Inflammatory macrophage (primary cell): ENCODE data around the gene RBM17.
A peak's percentile ranks its signal among the peaks of the same experiment; 100 is the strongest.
"Not testable (repeated sequence)": the region's sequence is repeated elsewhere in the genome, so short reads cannot be mapped to it uniquely, and the experiment has no call there.

Experiments
- DNase-seq, 2 donors: peaks; one replicate each; pipeline ENCODE4 v3.0.0-alpha.2; 2020 to 2022

The RBM17 gene

GRCh38 chr10:6080417-6080973 is 8.3 kb upstream of the RBM17 start:
- no peak for DNase-seq

GRCh38 chr10:6082496-6083395 is 6.1 kb upstream of the RBM17 start:
- DNase-seq, result no peak

- no peak for DNase-seq
Observed at GRCh38 chr10:6083523-6084475, 5.0 kb upstream of the RBM17 start.

GRCh38 chr10:6086375-6087233 is 2.2 kb upstream of the RBM17 start:
- peak; percentile 91 to 94 for DNase-seq

DNA sequence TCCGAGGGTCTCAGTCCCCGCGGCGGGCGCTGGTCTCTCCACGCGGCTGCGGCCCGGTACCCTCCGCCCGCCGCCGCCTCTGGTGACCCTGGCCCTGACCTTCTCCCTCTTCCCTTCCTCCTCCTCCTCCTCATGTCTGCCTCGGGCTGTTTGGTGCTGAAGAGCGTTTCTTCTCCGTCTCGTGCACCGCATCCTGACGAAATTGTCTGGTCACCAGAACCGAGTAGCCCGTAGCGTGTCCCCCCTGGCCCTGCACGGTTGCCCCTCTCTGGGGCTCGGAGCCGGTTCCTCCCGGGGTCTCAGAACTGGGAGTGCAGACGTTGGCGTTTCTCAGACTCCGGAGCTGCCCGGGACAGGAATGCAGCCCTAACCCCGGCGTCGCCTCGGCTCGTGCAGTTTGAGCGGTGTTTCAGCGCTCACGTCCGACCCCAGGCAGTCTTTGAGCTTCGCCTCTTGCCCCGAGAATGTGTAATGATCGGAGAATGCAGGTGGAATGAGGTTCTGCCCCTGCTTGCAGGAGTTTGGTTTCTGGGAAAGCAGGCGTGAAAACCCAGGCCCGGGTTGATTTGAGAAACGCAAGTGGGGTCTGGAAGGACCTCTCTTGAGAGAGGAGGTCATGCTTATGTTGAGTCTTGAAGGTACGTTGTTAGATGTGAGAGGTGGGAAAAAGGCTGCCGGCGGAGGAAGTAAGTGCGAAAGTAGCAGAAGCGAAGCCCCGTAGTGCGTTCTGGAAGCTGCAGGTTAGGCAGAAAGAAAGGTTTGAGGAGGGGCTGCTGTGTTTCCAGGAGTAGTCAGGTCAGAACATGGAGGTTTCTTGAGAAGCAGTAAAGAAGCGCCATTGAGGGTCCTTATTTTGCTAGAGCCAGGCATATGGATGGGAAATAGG is 743 bp downstream of the RBM17 start:
- DNase-seq, result peak in 1 of 2 donors; percentile 19

- DNase-seq, result no peak
Observed at GRCh38 chr10:6091630-6092029, 2.8 kb downstream of the RBM17 start.

DNA sequence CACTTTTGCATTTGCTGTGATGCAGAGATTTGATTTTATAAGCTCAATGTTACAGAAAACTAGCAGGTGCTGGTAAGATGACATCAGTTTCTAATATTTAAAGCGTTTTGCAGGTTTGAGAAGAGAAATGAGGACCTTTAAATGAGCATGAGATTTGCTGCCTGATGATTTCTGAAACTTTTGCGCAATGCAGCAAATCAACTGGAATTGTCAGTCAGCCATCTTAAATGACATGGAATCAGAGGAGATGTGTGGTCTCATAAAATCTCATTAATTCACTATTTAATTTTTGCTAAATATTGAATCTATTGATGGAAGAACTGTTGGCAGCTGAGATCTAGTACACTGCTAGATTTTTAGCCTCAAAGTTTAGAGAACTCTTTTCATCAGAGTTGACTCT is 3.9 kb downstream of the RBM17 start:
- DNase-seq, result peak in 1 of 2 donors; percentile 24

- DNase-seq, result no peak
Observed at GRCh38 chr10:6095810-6096570, 7.2 kb downstream of the RBM17 start.

DNA sequence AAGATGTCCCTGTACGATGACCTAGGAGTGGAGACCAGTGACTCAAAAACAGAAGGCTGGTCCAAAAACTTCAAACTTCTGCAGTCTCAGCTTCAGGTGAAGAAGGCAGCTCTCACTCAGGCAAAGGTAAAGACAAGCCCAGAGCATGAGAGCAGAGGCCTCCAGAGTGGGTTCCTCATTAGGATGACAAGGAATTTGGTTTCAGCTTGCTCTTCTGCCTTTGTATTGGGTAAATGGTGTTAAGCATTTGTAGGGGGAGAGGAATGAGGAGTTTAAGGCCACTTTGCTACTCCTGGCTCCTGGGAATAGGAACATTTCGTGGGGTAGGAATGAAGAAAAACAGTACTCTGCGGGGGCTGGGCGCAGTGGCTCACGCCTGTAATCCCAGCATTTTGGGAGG is 8.2 kb downstream of the RBM17 start:
- DNase-seq, result no peak

GRCh38 chr10:6098156-6098555 is 9.3 kb downstream of the RBM17 start:
- no peak for DNase-seq

- no peak for DNase-seq
Observed at GRCh38 chr10:6100370-6100769, 11.5 kb downstream of the RBM17 start.

DNA sequence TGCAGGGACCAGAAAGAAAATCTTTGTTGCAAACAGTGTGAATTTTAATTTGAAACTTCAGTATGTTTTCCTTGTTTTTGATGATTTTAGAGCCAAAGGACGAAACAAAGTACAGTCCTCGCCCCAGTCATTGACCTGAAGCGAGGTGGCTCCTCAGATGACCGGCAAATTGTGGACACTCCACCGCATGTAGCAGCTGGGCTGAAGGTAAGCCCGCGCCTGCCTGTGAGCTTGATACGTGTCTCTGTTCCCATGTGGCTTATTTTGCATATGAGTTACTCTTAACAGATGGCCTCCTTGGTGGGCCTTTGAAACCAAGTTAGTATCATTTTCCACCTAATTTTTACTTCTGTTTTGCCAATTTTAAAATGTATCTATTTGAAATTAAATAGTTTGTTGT is 12.3 kb downstream of the RBM17 start:
- no peak for DNase-seq

DNA sequence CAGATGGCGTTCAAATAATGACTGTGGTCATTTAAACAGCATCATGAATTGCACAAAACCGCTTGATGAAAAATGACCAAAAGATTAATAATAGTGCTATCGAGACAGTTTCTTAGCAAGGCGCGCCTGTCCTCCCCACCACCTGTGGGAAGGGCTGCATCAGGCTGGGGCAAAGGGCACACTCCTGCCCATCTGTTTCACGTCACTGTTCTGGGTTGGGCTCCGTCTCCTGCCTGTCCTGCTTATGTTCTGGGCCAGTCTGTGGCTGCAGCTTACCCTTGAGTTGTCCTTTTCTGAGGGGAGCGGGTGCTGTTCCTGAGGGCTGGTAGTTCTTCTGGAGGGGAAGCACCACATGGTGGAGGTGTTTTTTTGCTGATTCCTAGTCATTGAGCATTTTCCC is 13.3 kb downstream of the RBM17 start:
- DNase-seq, result no peak

- no peak for DNase-seq
Observed at GRCh38 chr10:6103591-6103990, 14.8 kb downstream of the RBM17 start.

GRCh38 chr10:6107616-6108015 is 18.8 kb downstream of the RBM17 start:
- not testable (repeated sequence) for DNase-seq

- no peak for DNase-seq
Observed at GRCh38 chr10:6108072-6108471, 19.2 kb downstream of the RBM17 start.

GRCh38 chr10:6108631-6109443 is 20.0 kb downstream of the RBM17 start:
- peak; percentile 36 to 66 for DNase-seq

DNA sequence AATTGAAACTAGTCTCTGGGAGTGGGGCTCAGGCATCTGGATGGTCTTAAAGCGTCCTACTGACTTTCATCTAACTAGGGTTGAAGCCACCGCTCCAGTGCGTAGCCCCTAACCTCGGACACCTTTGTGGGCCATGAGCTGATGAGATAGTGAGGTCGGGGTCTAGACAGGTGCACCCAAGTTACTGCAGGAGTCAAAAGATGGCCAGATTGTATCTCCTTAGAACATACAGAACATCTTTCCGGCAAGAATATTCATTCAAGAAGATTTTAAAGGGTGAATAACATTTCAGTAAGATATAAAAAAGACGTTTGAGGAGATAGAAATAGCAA is 20.6 kb downstream of the RBM17 start:
- DNase-seq, result no peak

GRCh38 chr10:6110136-6110535 is 21.3 kb downstream of the RBM17 start:
- DNase-seq, result no peak

DNA sequence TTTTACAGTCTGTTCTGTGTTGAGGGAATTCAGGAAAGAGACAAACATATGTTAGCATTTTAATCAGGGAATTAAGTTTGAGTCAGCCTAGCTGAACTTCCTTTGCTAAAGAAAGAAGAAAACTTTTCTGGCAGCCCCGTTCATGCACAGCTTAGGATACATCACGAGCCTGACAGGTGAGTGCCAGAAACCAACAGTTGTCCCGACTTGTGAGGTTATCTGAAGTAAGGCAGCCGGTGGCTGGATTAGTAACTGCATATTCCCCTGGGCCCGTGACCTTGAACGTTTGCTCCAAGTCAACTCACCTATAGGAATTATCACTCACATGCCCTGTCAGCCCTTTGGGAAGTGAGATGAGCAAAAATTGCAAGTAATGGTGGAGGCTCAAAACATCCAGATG is 24.1 kb downstream of the RBM17 start:
- DNase-seq, result no peak
